A549 (cell line): ENCODE measurements around the gene CYP3A4. TPM values are rescaled to one million over a fixed set of nuclear protein-coding genes. Genes with fewer than 3 reads are reported as not detected.
A peak's percentile ranks its signal among the peaks of the same experiment; 100 is the strongest.

Experiments used
- ATAC-seq, 2 experiments: fragments of 200-7000 bp in 1 of 2; fragments of >200 bp in 1 of 2; cut with Nextera tagmentation in 1 of 2; cut with Tn5 transposase in 1 of 2; 3 replicates each; pipeline versions ENCODE4 v1.8.0 to v1.9.1; 2018 to 2020; ENCODE audit warnings: mild to moderate bottlenecking in 1 of 2, moderate library complexity in 1 of 2
- CTCF ChIA-PET: fragments of 300-600 bp; sonication (Branson Sonifier 250); formaldehyde crosslinking; extraction: SDS; loops from one replicate; lab custom pipeline; 2021; ENCODE audit warnings: antibody characterized with exemption, inconsistent platforms; lab: Yijun Ruan, JAX
- POLR2A ChIA-PET: fragments of 350-600 bp; formaldehyde crosslinking; extraction: SDS; loops from one replicate; lab custom pipeline; 2021; ENCODE audit warnings: antibody characterized with exemption, inconsistent platforms; lab: Yijun Ruan, JAX
- DNase-seq, 2 experiments: peaks; one replicate each; pipeline versions ENCODE4 v3.0.0 to v3.0.0-alpha.2; 2011 to 2016; ENCODE audit warnings: low read depth in 1 of 2, low spot score in 1 of 2
- FAIRE-seq: peaks from 2 replicates; lab custom pipeline; 2011; peaks lifted over from hg19 to GRCh38; lab: Jason Lieb, UNC
- H3K27ac ChIP-seq, 2 experiments: fragments of >200 bp; sonication (Bioruptor Twin); formaldehyde crosslinking; 3 replicates each; pipeline ENCODE4 v1.5.1; 2016 to 2017
- H3K4me1 ChIP-seq: fragments of >200 bp; sonication (Bioruptor Twin); formaldehyde crosslinking; 3 replicates; pipeline ENCODE4 v1.6.1; 2016
- H3K4me2 ChIP-seq: fragments of >200 bp; sonication (Bioruptor Twin); formaldehyde crosslinking; 3 replicates; pipeline ENCODE4 v1.6.1; 2016
- H3K4me3 ChIP-seq: fragments of >200 bp; sonication (Bioruptor Twin); formaldehyde crosslinking; 3 replicates; pipeline ENCODE4 v1.5.1; 2016
- H3K9me3 ChIP-seq: fragments of >200 bp; sonication (Bioruptor Twin); formaldehyde crosslinking; 3 replicates; pipeline ENCODE4 v1.6.1; 2016
- ATOH8 ChIP-seq: fragments of 250-450 bp; sonication (Bioruptor Pico); IDR thresholded peaks from 2 replicates; pipeline ENCODE4 v1.5.0; 2020; ENCODE audit warnings: low read depth, mild to moderate bottlenecking, moderate library complexity
- CBX2 ChIP-seq: fragments of 200-600 bp; sonication (generic); IDR thresholded peaks from 2 replicates; pipeline ENCODE4 v1.6.1; 2016; ENCODE audit warnings: low read depth, mild to moderate bottlenecking, borderline replicate concordance
- CBX8 ChIP-seq: fragments of 200-600 bp; sonication (generic); IDR thresholded peaks from 2 replicates; pipeline ENCODE4 v1.6.1; 2016
- EP300 ChIP-seq, 2 experiments: fragments of >200 bp; sonication (Bioruptor Twin); formaldehyde crosslinking; IDR thresholded peaks; 2 replicates in 1 of 2; 3 replicates in 1 of 2; pipeline ENCODE4 v1.6.1; 2016 to 2017
- ESRRA ChIP-seq: fragments of 150-350 bp; IDR thresholded peaks from 2 replicates; pipeline ENCODE4 v1.6.1; 2014; ENCODE audit warnings: mild to moderate bottlenecking, low read length, borderline replicate concordance
- GATA3 ChIP-seq: IDR thresholded peaks from 2 replicates; pipeline ENCODE4 v1.6.1; 2012; ENCODE audit warnings: borderline replicate concordance
- HOXA7 ChIP-seq: fragments of 250-450 bp; sonication (Bioruptor Pico); IDR thresholded peaks from 2 replicates; pipeline ENCODE4 v1.5.0; 2020; ENCODE audit warnings: mild to moderate bottlenecking, moderate library complexity
- KDM1A ChIP-seq: fragments of 200-600 bp; sonication (generic); IDR thresholded peaks from 2 replicates; pipeline ENCODE4 v1.6.1; 2016; ENCODE audit warnings: low read depth, mild to moderate bottlenecking
- KDM5A ChIP-seq: fragments of 200-600 bp; sonication (generic); IDR thresholded peaks from 2 replicates; pipeline ENCODE4 v1.6.1; 2016; ENCODE audit warnings: antibody characterized with exemption, mild to moderate bottlenecking
- MAFK ChIP-seq: fragments of 450-650 bp; IDR thresholded peaks from 2 replicates; pipeline ENCODE4 v1.6.1; 2014; ENCODE audit not compliant: partially characterized antibody
- POLR2A ChIP-seq: IDR thresholded peaks from 2 replicates; pipeline ENCODE4 v1.6.1; 2012; ENCODE audit warnings: mild to moderate bottlenecking, low read length
- RAD21 ChIP-seq, 2 experiments: fragments of >200 bp in 1 of 2; sonication (Bioruptor Twin) in 1 of 2; formaldehyde crosslinking in 1 of 2; IDR thresholded peaks in 1 of 2; conservative IDR thresholded peaks in 1 of 2; 2 replicates in 1 of 2; 3 replicates in 1 of 2; pipeline ENCODE4 v1.6.1; 2012 to 2018; ENCODE audit warnings: inconsistent platforms in 1 of 2
- RNF2 ChIP-seq: fragments of 200-600 bp; sonication (generic); IDR thresholded peaks from 2 replicates; pipeline ENCODE4 v1.6.1; 2016; ENCODE audit warnings: low read depth, mild to moderate bottlenecking, antibody characterized with exemption, moderate library complexity, borderline replicate concordance
- SMC3 ChIP-seq: fragments of >200 bp; sonication (Bioruptor Twin); formaldehyde crosslinking; IDR thresholded peaks from 3 replicates; pipeline ENCODE4 v1.6.1; 2018; ENCODE audit warnings: inconsistent platforms
- TP53 ChIP-seq: fragments of 250-450 bp; sonication (Bioruptor Pico); IDR thresholded peaks from 2 replicates; pipeline ENCODE4 v1.5.0; 2021; ENCODE audit warnings: mild to moderate bottlenecking, moderate library complexity
- ZFP36 ChIP-seq: fragments of 450-650 bp; IDR thresholded peaks from 2 replicates; pipeline ENCODE4 v1.6.1; 2014; ENCODE audit warnings: borderline replicate concordance; ENCODE audit not compliant: partially characterized antibody
- ZNF302 ChIP-seq: fragments of 250-450 bp; sonication (Bioruptor Pico); IDR thresholded peaks from 2 replicates; pipeline ENCODE4 v1.9.0; 2021; ENCODE audit warnings: inconsistent platforms, mild to moderate bottlenecking, moderate library complexity
- WGBS: methylation state at CpG from one replicate; pipeline ENCODE4 v1.1.6; 2017; ENCODE audit errors: missing lambda C conversion rate; 5-methylcytosine and 5-hydroxymethylcytosine counted together
- polyA plus RNA-seq, 4 experiments: library from polyadenylated mRNA; depleted of rRNA in 3 of 4; stranded (reverse); fragments of >200 nt; fragmentation: RNase III in 1 of 4; extraction: RNeasy Plus Mini Kit Qiagen cat#74134 plus additional on column Dnase treatment in 1 of 4; gene quantifications; 2 replicates in 3 of 4; 3 replicates in 1 of 4; pipeline ENCODE4 v1.2.3, GENCODE V29; 2011 to 2017
- TF ChIP-seq, protein P1 (sequence below): IDR thresholded peaks from 2 replicates; pipeline ENCODE4 v1.6.1; 2012; ENCODE audit warnings: low read depth, borderline replicate concordance
- TF ChIP-seq, protein P2 (sequence below): fragments of 200-600 bp; sonication (generic); IDR thresholded peaks from 2 replicates; pipeline ENCODE4 v1.6.1; 2016; ENCODE audit warnings: antibody characterized with exemption, mild to moderate bottlenecking, moderate library complexity
- TF ChIP-seq, protein P3 (sequence below): fragments of >200 bp; sonication (Bioruptor Twin); formaldehyde crosslinking; IDR thresholded peaks from 3 replicates; pipeline ENCODE4 v1.6.1; 2016
- TF ChIP-seq, protein P4 (sequence below): IDR thresholded peaks from 2 replicates; pipeline ENCODE4 v1.6.1; 2012

CYP3A4 gene
- polyA plus RNA-seq, 2 of the 4 experiments (the other 2 are of a cell fraction), result 0.03 TPM; not detected in 1

DNA sequence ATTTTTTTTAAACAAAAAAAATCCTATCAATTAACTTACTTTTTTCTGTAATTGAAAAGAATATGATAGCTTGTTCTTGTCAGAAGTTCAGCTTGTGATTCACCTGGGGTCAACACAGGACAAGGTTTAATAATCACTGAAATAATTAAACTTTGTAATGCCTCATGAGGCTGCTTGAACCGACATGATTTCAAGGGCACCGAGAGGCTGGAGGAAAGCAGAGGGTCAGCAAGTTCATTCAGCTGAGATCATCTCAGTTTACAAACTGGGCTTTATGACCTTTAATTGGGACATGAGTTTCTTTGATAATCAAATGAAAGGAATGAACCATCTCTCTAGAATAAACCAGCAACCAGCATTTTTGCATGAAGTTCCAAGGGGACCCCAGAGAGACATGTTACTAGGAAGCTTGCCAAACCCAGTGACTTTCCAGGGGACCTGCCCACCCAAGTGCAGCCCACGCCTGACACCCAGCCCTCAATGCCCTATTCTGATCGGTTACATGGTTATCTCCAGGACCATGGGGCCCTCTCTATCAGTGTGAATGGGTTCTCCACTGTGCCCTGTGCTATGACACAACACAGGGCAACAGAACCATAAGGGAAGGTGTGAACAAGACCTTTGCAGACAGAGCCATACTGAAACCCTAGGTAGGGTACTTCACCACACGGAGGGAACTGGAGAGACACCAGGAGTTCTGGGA lies 7.8 kb upstream of the CYP3A4 start:
- no peak overlapping the region for H3K4me3 ChIP-seq
- DNase-seq (no peak), ATAC-seq (no peak; a peak in 1 of 6 replicates), FAIRE-seq (no peak)
- H3K4me2 ChIP-seq, result peak overlapping the region; percentile 2; the same call in 1 of the 3 replicates
- no peaks in the 10 kb centered on the region for H3K9me3 ChIP-seq
- 35% methylated on average over 5 of the region's 5 CpGs for WGBS
- POLR2A ChIA-PET, result no interaction called here
- TF ChIP-seq ZFP36, result no peak
- H3K27ac ChIP-seq, result peak overlapping the region; percentile 65 to 75; a peak in 4 of 6 replicates
- CTCF ChIA-PET, result no interaction called here
- peaks cover 32% of the 10 kb centered on the region for H3K4me1 ChIP-seq

DNA sequence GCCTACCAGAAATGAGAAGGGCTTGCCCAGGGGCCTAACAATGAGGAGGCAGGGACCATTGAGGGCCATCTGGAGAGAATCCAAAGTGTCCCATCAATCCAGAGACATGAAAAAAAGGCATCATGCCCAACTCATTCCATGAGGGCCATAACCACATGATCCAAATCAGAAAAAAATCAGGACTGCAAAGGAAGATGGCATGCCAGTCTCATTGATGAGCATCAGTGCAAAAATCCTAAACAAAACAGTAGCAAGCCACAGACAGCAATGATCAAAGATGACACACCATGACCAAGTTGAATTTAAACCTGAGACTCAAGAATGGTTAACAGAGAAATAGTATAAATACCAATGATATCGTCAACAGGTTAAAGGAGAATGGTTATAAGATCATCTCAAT lies 7.0 kb upstream of the CYP3A4 start:
- FAIRE-seq (no peak), DNase-seq (no peak)

GRCh38 chr7:99790407-99790806 lies 6.4 kb upstream of the CYP3A4 start:
- WGBS, result 69% methylated on average over 3 of the region's 3 CpGs
- TF ChIP-seq KDM1A (no peak), HOXA7 (CRISPR knock-in tag) (no peak), EP300 (IDR thresholded peaks at IDR 0.05) (no peak), GATA3 (no peak)
- H3K27ac ChIP-seq, result peak overlapping the region in 1 of 2 experiments; percentile 48; a peak in 3 of 6 replicates
- ChIA-PET CTCF (no interaction called here), POLR2A (no interaction called here)
- H3K9me3 ChIP-seq, result no peaks in the 10 kb centered on the region
- no peak overlapping the region for H3K4me2 ChIP-seq
- H3K4me1 ChIP-seq, result peaks cover 28% of the 10 kb centered on the region
- ATAC-seq (no peak), FAIRE-seq (no peak), DNase-seq (no peak)
- no peak overlapping the region for H3K4me3 ChIP-seq

More for the DNA sequence above, 7.0 kb upstream of the CYP3A4 start:
- ATAC-seq, result no peak
- TF ChIP-seq ESRRA, result no peak
- Histone ChIP-seq H3K27ac (peak overlapping the region in 1 of 2 experiments; percentile 48; a peak in 3 of 6 replicates), H3K4me3 (no peak overlapping the region), H3K9me3 (no peaks in the 10 kb centered on the region), H3K4me1 (peaks cover 32% of the 10 kb centered on the region), H3K4me2 (no peak overlapping the region)
- POLR2A ChIA-PET, result no interaction called here
- 8% methylated on average over 1 of the region's 1 CpG for WGBS
- CTCF ChIA-PET, result no interaction called here

- CTCF ChIA-PET, result no interaction called here
- 66% methylated on average over 4 of the region's 4 CpGs for WGBS
Observed at GRCh38 chr7:99789441-99790070, 5.6 kb upstream of the CYP3A4 start.

More at GRCh38 chr7:99789441-99790070, 5.6 kb upstream of the CYP3A4 start:
- Histone ChIP-seq H3K4me2 (no peak overlapping the region), H3K4me1 (peaks cover 19% of the 10 kb centered on the region; the same call in 2 of the 3 replicates), H3K27ac (no peak overlapping the region; a peak in 1 of 6 replicates), H3K9me3 (no peaks in the 10 kb centered on the region), H3K4me3 (no peak overlapping the region)
- POLR2A ChIA-PET, result no interaction called here
- no peak for DNase-seq
- TF ChIP-seq TP53 (CRISPR knock-in tag) (no peak), POLR2A (no peak), CBX8 (no peak), ZFP36 (no peak), RNF2 (no peak), ZNF302 (CRISPR knock-in tag) (no peak), CBX2 (no peak), KDM5A (no peak), MAFK (no peak), SMC3 (no peak), KDM1A (no peak), RAD21 (conservative IDR thresholded peaks at IDR 0.05 in 1 of 2, IDR thresholded peaks at IDR 0.05 in 1 of 2) (no peak), ATOH8 (CRISPR knock-in tag) (no peak)
- TF ChIP-seq, protein P1, sequence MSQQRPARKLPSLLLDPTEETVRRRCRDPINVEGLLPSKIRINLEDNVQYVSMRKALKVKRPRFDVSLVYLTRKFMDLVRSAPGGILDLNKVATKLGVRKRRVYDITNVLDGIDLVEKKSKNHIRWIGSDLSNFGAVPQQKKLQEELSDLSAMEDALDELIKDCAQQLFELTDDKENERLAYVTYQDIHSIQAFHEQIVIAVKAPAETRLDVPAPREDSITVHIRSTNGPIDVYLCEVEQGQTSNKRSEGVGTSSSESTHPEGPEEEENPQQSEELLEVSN, result no peak
- TF ChIP-seq, protein P2, sequence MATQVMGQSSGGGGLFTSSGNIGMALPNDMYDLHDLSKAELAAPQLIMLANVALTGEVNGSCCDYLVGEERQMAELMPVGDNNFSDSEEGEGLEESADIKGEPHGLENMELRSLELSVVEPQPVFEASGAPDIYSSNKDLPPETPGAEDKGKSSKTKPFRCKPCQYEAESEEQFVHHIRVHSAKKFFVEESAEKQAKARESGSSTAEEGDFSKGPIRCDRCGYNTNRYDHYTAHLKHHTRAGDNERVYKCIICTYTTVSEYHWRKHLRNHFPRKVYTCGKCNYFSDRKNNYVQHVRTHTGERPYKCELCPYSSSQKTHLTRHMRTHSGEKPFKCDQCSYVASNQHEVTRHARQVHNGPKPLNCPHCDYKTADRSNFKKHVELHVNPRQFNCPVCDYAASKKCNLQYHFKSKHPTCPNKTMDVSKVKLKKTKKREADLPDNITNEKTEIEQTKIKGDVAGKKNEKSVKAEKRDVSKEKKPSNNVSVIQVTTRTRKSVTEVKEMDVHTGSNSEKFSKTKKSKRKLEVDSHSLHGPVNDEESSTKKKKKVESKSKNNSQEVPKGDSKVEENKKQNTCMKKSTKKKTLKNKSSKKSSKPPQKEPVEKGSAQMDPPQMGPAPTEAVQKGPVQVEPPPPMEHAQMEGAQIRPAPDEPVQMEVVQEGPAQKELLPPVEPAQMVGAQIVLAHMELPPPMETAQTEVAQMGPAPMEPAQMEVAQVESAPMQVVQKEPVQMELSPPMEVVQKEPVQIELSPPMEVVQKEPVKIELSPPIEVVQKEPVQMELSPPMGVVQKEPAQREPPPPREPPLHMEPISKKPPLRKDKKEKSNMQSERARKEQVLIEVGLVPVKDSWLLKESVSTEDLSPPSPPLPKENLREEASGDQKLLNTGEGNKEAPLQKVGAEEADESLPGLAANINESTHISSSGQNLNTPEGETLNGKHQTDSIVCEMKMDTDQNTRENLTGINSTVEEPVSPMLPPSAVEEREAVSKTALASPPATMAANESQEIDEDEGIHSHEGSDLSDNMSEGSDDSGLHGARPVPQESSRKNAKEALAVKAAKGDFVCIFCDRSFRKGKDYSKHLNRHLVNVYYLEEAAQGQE, result no peak
- TF ChIP-seq, protein P3, sequence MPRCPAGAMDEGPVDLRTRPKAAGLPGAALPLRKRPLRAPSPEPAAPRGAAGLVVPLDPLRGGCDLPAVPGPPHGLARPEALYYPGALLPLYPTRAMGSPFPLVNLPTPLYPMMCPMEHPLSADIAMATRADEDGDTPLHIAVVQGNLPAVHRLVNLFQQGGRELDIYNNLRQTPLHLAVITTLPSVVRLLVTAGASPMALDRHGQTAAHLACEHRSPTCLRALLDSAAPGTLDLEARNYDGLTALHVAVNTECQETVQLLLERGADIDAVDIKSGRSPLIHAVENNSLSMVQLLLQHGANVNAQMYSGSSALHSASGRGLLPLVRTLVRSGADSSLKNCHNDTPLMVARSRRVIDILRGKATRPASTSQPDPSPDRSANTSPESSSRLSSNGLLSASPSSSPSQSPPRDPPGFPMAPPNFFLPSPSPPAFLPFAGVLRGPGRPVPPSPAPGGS, result no peak
- TF ChIP-seq, protein P4, sequence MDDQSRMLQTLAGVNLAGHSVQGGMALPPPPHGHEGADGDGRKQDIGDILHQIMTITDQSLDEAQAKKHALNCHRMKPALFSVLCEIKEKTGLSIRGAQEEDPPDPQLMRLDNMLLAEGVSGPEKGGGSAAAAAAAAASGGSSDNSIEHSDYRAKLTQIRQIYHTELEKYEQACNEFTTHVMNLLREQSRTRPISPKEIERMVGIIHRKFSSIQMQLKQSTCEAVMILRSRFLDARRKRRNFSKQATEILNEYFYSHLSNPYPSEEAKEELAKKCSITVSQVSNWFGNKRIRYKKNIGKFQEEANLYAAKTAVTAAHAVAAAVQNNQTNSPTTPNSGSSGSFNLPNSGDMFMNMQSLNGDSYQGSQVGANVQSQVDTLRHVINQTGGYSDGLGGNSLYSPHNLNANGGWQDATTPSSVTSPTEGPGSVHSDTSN, result no peak
- no peak for FAIRE-seq
- no peak for ATAC-seq
